ENCODE data around the gene NUP85.

Gene NUP85

DNA sequence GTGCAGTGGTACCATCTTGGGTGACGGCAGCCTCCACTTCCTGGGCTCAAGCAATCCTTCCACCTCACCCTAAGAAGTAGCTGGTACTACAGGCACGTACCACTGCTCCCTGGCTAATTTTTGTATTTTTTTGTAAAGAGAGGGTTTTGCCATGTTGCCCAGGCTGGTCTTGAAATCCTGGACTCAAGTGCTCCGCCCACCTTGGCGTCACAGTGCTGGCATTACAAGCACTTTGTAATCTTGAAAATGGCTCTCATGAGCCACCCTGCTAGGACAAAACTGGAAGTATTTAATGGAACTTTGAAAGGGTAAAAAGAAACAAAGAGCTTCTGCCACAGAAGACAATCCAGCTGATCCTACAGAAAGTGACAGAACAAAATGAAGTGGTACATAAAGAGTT lies 32.0 kb upstream of the NUP85 start:
- peaks cover 29% of the 10 kb centered on the region for H3K79me2 ChIP-seq (ENCODE audit: insufficient read depth, low read length)
- no peaks in the 10 kb centered on the region; the same call in 1 of the 2 replicates for H3F3A ChIP-seq (ENCODE audit: insufficient read depth, low read length)
- TF ChIP-seq EZH2 (IDR thresholded peaks at IDR 0.05; ENCODE audit: borderline replicate concordance, low read length), result no peak
- TF ChIP-seq, protein P1, sequence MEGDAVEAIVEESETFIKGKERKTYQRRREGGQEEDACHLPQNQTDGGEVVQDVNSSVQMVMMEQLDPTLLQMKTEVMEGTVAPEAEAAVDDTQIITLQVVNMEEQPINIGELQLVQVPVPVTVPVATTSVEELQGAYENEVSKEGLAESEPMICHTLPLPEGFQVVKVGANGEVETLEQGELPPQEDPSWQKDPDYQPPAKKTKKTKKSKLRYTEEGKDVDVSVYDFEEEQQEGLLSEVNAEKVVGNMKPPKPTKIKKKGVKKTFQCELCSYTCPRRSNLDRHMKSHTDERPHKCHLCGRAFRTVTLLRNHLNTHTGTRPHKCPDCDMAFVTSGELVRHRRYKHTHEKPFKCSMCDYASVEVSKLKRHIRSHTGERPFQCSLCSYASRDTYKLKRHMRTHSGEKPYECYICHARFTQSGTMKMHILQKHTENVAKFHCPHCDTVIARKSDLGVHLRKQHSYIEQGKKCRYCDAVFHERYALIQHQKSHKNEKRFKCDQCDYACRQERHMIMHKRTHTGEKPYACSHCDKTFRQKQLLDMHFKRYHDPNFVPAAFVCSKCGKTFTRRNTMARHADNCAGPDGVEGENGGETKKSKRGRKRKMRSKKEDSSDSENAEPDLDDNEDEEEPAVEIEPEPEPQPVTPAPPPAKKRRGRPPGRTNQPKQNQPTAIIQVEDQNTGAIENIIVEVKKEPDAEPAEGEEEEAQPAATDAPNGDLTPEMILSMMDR (IDR thresholded peaks at IDR 0.05; ENCODE audit: low read length), result no peak
- H3K4me1 ChIP-seq (ENCODE audit: insufficient read depth, low read length, severe bottlenecking), result no peaks in the 10 kb centered on the region
- H3K36me3 ChIP-seq (ENCODE audit: insufficient read depth, low read length), result peaks cover 95% of the 10 kb centered on the region
- no peak overlapping the region for H3K4me3 ChIP-seq (ENCODE audit: low read depth, low read length, poor library complexity, severe bottlenecking)
- no peak overlapping the region for H3K9ac ChIP-seq (ENCODE audit: low read length)
- no peak overlapping the region for H3K4me2 ChIP-seq (ENCODE audit: low read length)
- H3K27ac ChIP-seq (ENCODE audit: low read depth, low read length, poor library complexity, severe bottlenecking), result no peak overlapping the region
- H3K9me2 ChIP-seq (ENCODE audit: low read depth, low read length), result no peaks in the 10 kb centered on the region
- no peaks in the 10 kb centered on the region for H4K20me1 ChIP-seq (ENCODE audit: insufficient read depth, low read length)
- no peak overlapping the region for H2AFZ ChIP-seq (ENCODE audit: low read length)
- H3K27me3 ChIP-seq (ENCODE audit: insufficient read depth, low read length), result no peaks in the 10 kb centered on the region
- H3K9me3 ChIP-seq (ENCODE audit: low read length), result no peaks in the 10 kb centered on the region

DNA sequence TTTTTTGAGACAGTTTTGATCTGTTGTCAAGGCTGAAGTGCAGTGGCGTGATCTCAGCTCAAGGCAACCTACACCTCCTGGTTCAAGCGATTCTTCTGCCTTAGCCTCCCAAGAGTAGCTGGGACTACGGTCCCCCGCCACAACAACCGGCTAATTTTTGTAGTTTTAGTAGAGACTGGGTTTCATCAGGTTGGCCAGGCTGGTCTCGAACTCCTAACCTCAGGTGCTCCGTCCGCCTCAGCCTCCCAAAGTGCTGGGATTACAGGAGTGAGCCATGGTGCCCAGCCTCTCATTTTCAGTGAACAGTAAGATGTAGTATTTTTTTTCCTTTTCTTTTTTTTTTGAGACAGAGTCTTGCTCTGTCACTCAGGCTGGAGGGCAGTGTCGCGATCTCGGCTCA lies 30.5 kb upstream of the NUP85 start:
- Histone ChIP-seq H3K4me2 (ENCODE audit: low read length) (no peak overlapping the region), H3K79me2 (ENCODE audit: insufficient read depth, low read length) (peaks cover 41% of the 10 kb centered on the region), H3K27me3 (ENCODE audit: insufficient read depth, low read length) (no peaks in the 10 kb centered on the region), H3K9me3 (ENCODE audit: low read length) (no peaks in the 10 kb centered on the region), H3K4me3 (ENCODE audit: low read depth, low read length, poor library complexity, severe bottlenecking) (no peak overlapping the region), H4K20me1 (ENCODE audit: insufficient read depth, low read length) (peaks cover 3% of the 10 kb centered on the region; the same call in 1 of the 2 replicates), H3K27ac (ENCODE audit: low read depth, low read length, poor library complexity, severe bottlenecking) (no peak overlapping the region), H3K4me1 (ENCODE audit: insufficient read depth, low read length, severe bottlenecking) (peaks cover 4% of the 10 kb centered on the region), H2AFZ (ENCODE audit: low read length) (no peak overlapping the region), H3K36me3 (ENCODE audit: insufficient read depth, low read length) (peaks cover 98% of the 10 kb centered on the region), H3K9ac (ENCODE audit: low read length) (no peak overlapping the region), H3K9me2 (ENCODE audit: low read depth, low read length) (no peaks in the 10 kb centered on the region), H3F3A (ENCODE audit: insufficient read depth, low read length) (no peaks in the 10 kb centered on the region; the same call in 1 of the 2 replicates)
- TF ChIP-seq, protein P1 (IDR thresholded peaks at IDR 0.05; ENCODE audit: low read length), result no peak
- TF ChIP-seq EZH2 (IDR thresholded peaks at IDR 0.05; ENCODE audit: borderline replicate concordance, low read length), result no peak

DNA sequence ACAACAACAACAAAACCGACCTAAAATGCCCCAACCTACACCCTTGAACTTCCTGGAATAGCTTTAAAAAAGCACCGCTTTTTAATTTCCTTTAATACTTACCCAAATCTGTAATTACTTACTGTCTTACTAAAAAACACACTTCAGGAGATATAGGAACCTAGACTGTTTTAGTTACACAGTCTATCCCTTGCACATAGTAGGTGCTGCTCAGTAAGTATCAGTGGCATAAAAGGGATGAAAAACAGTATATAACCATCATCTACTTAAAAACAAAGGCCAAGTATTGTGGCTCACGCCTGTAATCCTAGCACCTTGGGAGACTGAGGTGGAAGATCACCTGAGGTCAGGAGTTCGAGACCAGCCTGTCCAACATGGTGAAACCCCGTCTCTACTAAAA lies 28.9 kb upstream of the NUP85 start:
- Histone ChIP-seq H3K4me1 (ENCODE audit: insufficient read depth, low read length, severe bottlenecking) (peaks cover 19% of the 10 kb centered on the region), H3K27ac (ENCODE audit: low read depth, low read length, poor library complexity, severe bottlenecking) (no peak overlapping the region), H3K36me3 (ENCODE audit: insufficient read depth, low read length) (peaks cover 92% of the 10 kb centered on the region), H3K27me3 (ENCODE audit: insufficient read depth, low read length) (no peaks in the 10 kb centered on the region), H3K9ac (ENCODE audit: low read length) (no peak overlapping the region), H4K20me1 (ENCODE audit: insufficient read depth, low read length) (peaks cover 7% of the 10 kb centered on the region), H3F3A (ENCODE audit: insufficient read depth, low read length) (no peaks in the 10 kb centered on the region; the same call in 1 of the 2 replicates), H2AFZ (ENCODE audit: low read length) (no peak overlapping the region), H3K4me3 (ENCODE audit: low read depth, low read length, poor library complexity, severe bottlenecking) (no peak overlapping the region), H3K79me2 (ENCODE audit: insufficient read depth, low read length) (peaks cover 53% of the 10 kb centered on the region), H3K9me2 (ENCODE audit: low read depth, low read length) (no peaks in the 10 kb centered on the region), H3K9me3 (ENCODE audit: low read length) (no peaks in the 10 kb centered on the region), H3K4me2 (ENCODE audit: low read length) (no peak overlapping the region)
- TF ChIP-seq, protein P1 (IDR thresholded peaks at IDR 0.05; ENCODE audit: low read length), result no peak
- TF ChIP-seq EZH2 (IDR thresholded peaks at IDR 0.05; ENCODE audit: borderline replicate concordance, low read length), result no peak

Data from OCI-LY1 (cell line).